GM12878 (cell line): ENCODE measurements around the gene SLC6A3. TPM values are rescaled to one million over a fixed set of nuclear protein-coding genes. Genes with fewer than 3 reads are reported as not detected.
"Not testable (repeated sequence)": the region's sequence is repeated elsewhere in the genome, so short reads cannot be mapped to it uniquely, and the experiment has no call there.

Source experiments
- ATAC-seq: fragments of 200-7000 bp; cut with Tn5 transposase; 3 replicates; pipeline ENCODE4 v1.9.1; 2020; ENCODE audit warnings: mild to moderate bottlenecking, moderate library complexity
- BruUV-seq: library from RNA; stranded (reverse); fragments of 400-500 nt; replicated peaks from 2 replicates; lab custom pipeline; 2021; lab: Mats Ljungman, UMichigan
- CTCF ChIA-PET: fragments of 300-600 bp; sonication (Branson Sonifier 250); formaldehyde crosslinking; extraction: SDS; loops from one replicate; lab custom pipeline; 2021; ENCODE audit warnings: inconsistent platforms; lab: Yijun Ruan, JAX
- POLR2A ChIA-PET: fragments of 350-600 bp; formaldehyde crosslinking; extraction: SDS; loops from one replicate; lab custom pipeline; 2021; ENCODE audit warnings: inconsistent platforms; lab: Charles Lee
- RAD21 ChIA-PET: fragments of 300-600 bp; sonication (Branson Sonifier 250); formaldehyde crosslinking; loops from one replicate; lab custom pipeline; 2023; ENCODE audit warnings: antibody characterized with exemption; ENCODE audit not compliant: unreplicated experiment; lab: Charles Lee
- SMC1A ChIA-PET: fragments of 300-600 bp; sonication (Branson Sonifier 250); formaldehyde crosslinking; loops from one replicate; lab custom pipeline; 2023; ENCODE audit not compliant: unreplicated experiment, uncharacterized antibody; lab: Charles Lee
- DNase-seq: peaks from one replicate; pipeline ENCODE4 v3.0.0-alpha.2; 2011; ENCODE audit warnings: low read depth, low spot score
- FAIRE-seq: peaks from 3 replicates; lab custom pipeline; 2011; peaks lifted over from hg19 to GRCh38; lab: Jason Lieb, UNC
- H2AFZ ChIP-seq: 2 replicates; pipeline ENCODE4 v1.6.0; 2011; ENCODE audit warnings: low read depth, low read length, control low read depth; ENCODE audit not compliant: control insufficient read depth
- H3K27ac ChIP-seq: 2 replicates; pipeline ENCODE4 v1.5.1; 2011; ENCODE audit warnings: control low read depth; ENCODE audit not compliant: control insufficient read depth, insufficient read depth
- H3K27me3 ChIP-seq, 2 experiments: replicated peaks in 1 of 2; 2 replicates each; pipeline versions ENCODE4 v1.6.0 to v1.6.1; 2011; ENCODE audit warnings: low read length in 1 of 2; ENCODE audit not compliant: control insufficient read depth in 2 of 2, insufficient read depth in 2 of 2
- H3K36me3 ChIP-seq, 2 experiments: 2 replicates each; pipeline ENCODE4 v1.5.1; 2011; ENCODE audit warnings: low read length in 1 of 2; ENCODE audit not compliant: control insufficient read depth in 2 of 2, insufficient read depth in 2 of 2
- H3K4me1 ChIP-seq: 2 replicates; pipeline ENCODE4 v1.6.1; 2011; ENCODE audit warnings: mild to moderate bottlenecking, low read length, moderate library complexity, mixed read lengths; ENCODE audit not compliant: control insufficient read depth, insufficient read depth
- H3K4me2 ChIP-seq: 2 replicates; pipeline ENCODE4 v1.6.0; 2011; ENCODE audit warnings: control low read depth; ENCODE audit not compliant: control insufficient read depth, insufficient read depth
- H3K4me3 ChIP-seq: fragments of 200-600 bp; sonication (generic); 2 replicates; pipeline ENCODE4 v1.5.1; 2016
- H3K79me2 ChIP-seq: 2 replicates; pipeline ENCODE4 v1.6.0; 2011; ENCODE audit warnings: low read length; ENCODE audit not compliant: control insufficient read depth, insufficient read depth
- H3K9ac ChIP-seq: 2 replicates; pipeline ENCODE4 v1.8.0; 2011; ENCODE audit warnings: low read length, control low read depth, mixed read lengths; ENCODE audit not compliant: control insufficient read depth, insufficient read depth
- H3K9me3 ChIP-seq: replicated peaks from 3 replicates; pipeline ENCODE4 v1.5.1; 2011; ENCODE audit warnings: mild to moderate bottlenecking, low read length; ENCODE audit not compliant: control insufficient read depth, insufficient read depth
- H4K20me1 ChIP-seq: 2 replicates; pipeline ENCODE4 v1.6.0; 2011; ENCODE audit not compliant: control insufficient read depth, insufficient read depth
- BACH1 ChIP-seq: fragments of 450-650 bp; IDR thresholded peaks from 2 replicates; pipeline ENCODE4 v1.6.1; 2017; ENCODE audit warnings: mild to moderate bottlenecking, borderline replicate concordance
- FOXM1 ChIP-seq: IDR thresholded peaks from 2 replicates; pipeline ENCODE4 v1.6.1; 2012; ENCODE audit warnings: low read depth, mild to moderate bottlenecking, inconsistent platforms, low read length, moderate library complexity
- IRF3 ChIP-seq: fragments of 450-650 bp; IDR thresholded peaks from 2 replicates; pipeline ENCODE4 v1.6.1; 2014; ENCODE audit warnings: mild to moderate bottlenecking
- MTA2 ChIP-seq: fragments of 450-650 bp; IDR thresholded peaks from 2 replicates; pipeline ENCODE4 v1.6.1; 2016; ENCODE audit warnings: low read depth, mild to moderate bottlenecking, moderate library complexity
- POLR2A ChIP-seq: IDR thresholded peaks from 2 replicates; pipeline ENCODE4 v1.6.1; 2011; ENCODE audit warnings: low read depth, mild to moderate bottlenecking, low read length
- RAD21 ChIP-seq: IDR thresholded peaks from 2 replicates; pipeline ENCODE4 v1.6.1; 2011; ENCODE audit warnings: mild to moderate bottlenecking, low read depth, low read length, moderate library complexity; ENCODE audit not compliant: insufficient read depth
- WGBS: methylation state at CpG from one replicate; pipeline ENCODE4 v1.1.6; 2016; ENCODE audit warnings: low lambda C conversion rate; ENCODE audit not compliant: insufficient replicate concordance, insufficient coverage; ENCODE audit errors: missing lambda C conversion rate; 5-methylcytosine and 5-hydroxymethylcytosine counted together
- in situ Hi-C: fragments of 300-500 bp; cut with MboI; formaldehyde crosslinking; loops from 9 replicates; pipeline ENCODE4 v1.14.3; 2018; ENCODE audit warnings: mixed read lengths
- intact Hi-C: fragments of 100-400 bp; cut with micrococcal nuclease; formaldehyde crosslinking; loops from one replicate; pipeline ENCODE4 v1.14.2; 2022; ENCODE audit not compliant: unreplicated experiment
- polyA plus RNA-seq, 11 experiments: library from polyadenylated mRNA; depleted of rRNA in 4 of 11; unstranded in 6 of 11; stranded (reverse) in 5 of 11; fragments of >200 nt; fragmentation: Nextera tagmentation in 4 of 11; fragmentation: Illumina TruSeq in 1 of 11; extraction: Ambion mirVana in 4 of 11; extraction: Trizol in 1 of 11; gene quantifications; 1 replicate in 1 of 11; 2 replicates in 10 of 11; pipeline versions ENCODE4 v1.2.1 to v1.2.3, GENCODE V29; 2011 to 2016; ENCODE audit warnings: inconsistent platforms in 2 of 11, missing spikeins in 2 of 11, low read depth in 1 of 11
- total RNA-seq, 4 experiments: library from RNA; depleted of rRNA in 3 of 4; stranded (reverse); fragments of >200 nt in 3 of 4; fragmentation: Illumina TruSeq in 1 of 4; extraction: Trizol in 1 of 4; gene quantifications; 2 replicates each; pipeline versions ENCODE4 v1.2.1 to v1.2.3, GENCODE V29; 2013 to 2021
- TF ChIP-seq, protein P1 (sequence below): fragments of 450-650 bp; IDR thresholded peaks from 2 replicates; pipeline ENCODE4 v1.6.1; 2017; ENCODE audit warnings: mild to moderate bottlenecking, moderate library complexity

SLC6A3 gene
- total and polyA plus RNA-seq, 10 of the 15 experiments (the other 5 are each of a cell fraction or from before 2014, with no cell fraction given) = 0.01 TPM; not detected in 9

DNA sequence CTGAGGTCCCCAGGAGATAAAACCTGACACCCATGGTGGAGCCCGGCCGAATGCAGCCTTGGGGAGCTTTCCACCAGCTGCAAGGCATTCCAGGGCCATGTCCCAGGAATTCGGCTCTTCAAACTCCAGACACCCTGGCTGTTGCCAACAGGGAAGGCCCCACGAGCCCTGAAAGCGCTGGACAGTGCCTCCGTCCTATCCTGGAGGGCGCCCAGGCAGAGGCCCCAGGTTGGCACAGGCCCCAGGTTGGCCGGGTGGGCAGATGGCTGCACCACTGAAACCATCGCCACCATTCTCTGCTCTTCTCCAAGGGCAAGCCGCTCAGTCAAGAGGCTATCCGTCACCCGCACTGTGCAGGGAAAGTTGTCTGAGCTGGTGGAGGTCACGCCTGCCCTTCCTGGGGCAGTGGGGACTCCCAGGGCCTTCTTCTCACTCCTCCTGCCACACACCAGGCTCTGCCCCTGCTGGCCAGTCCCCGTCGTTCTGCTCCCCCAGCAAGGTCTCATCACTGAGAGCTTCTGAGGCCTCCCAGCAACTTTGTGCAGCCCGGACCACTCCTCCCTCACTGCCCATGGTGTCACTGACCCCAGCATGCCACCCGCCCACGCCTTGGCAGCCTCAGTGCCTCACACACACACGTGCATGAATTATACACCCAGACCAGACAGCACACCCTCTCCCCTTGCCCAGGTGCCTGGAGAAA is 21.2 kb downstream of the SLC6A3 start:
- POLR2A ChIA-PET = no interaction called here
- no peak for FAIRE-seq
- H4K20me1 ChIP-seq = no peaks in the 10 kb centered on the region; the same call in 1 of the 2 replicates
- no peaks in the 10 kb centered on the region for H3K36me3 ChIP-seq
- CTCF ChIA-PET = no interaction called here
- DNase-seq = no peak
- H3K9me3 ChIP-seq = peaks cover 2% of the 10 kb centered on the region; the same call in 2 of the 3 replicates
- H3K27me3 ChIP-seq = no peaks in the 10 kb centered on the region
- RAD21 ChIA-PET = no interaction called here
- intact Hi-C loops (no loop called here), in situ Hi-C loops (no loop called here)
- SMC1A ChIA-PET = no interaction called here
- no TSS peak for BruUV-seq
- ATAC-seq = no peak
- 35% methylated on average over 19 of the region's 19 CpGs for WGBS
- H3K79me2 ChIP-seq = no peaks in the 10 kb centered on the region
- H2AFZ ChIP-seq = no peak overlapping the region
- H3K4me1 ChIP-seq = no peaks in the 10 kb centered on the region
- H3K4me2 ChIP-seq = no peak overlapping the region
- H3K9ac ChIP-seq = no peak overlapping the region
- TF ChIP-seq FOXM1 (no peak), RAD21 (no peak), BACH1 (no peak), POLR2A (no peak), MTA2 (no peak), IRF3 (no peak)
- TF ChIP-seq, protein P1, sequence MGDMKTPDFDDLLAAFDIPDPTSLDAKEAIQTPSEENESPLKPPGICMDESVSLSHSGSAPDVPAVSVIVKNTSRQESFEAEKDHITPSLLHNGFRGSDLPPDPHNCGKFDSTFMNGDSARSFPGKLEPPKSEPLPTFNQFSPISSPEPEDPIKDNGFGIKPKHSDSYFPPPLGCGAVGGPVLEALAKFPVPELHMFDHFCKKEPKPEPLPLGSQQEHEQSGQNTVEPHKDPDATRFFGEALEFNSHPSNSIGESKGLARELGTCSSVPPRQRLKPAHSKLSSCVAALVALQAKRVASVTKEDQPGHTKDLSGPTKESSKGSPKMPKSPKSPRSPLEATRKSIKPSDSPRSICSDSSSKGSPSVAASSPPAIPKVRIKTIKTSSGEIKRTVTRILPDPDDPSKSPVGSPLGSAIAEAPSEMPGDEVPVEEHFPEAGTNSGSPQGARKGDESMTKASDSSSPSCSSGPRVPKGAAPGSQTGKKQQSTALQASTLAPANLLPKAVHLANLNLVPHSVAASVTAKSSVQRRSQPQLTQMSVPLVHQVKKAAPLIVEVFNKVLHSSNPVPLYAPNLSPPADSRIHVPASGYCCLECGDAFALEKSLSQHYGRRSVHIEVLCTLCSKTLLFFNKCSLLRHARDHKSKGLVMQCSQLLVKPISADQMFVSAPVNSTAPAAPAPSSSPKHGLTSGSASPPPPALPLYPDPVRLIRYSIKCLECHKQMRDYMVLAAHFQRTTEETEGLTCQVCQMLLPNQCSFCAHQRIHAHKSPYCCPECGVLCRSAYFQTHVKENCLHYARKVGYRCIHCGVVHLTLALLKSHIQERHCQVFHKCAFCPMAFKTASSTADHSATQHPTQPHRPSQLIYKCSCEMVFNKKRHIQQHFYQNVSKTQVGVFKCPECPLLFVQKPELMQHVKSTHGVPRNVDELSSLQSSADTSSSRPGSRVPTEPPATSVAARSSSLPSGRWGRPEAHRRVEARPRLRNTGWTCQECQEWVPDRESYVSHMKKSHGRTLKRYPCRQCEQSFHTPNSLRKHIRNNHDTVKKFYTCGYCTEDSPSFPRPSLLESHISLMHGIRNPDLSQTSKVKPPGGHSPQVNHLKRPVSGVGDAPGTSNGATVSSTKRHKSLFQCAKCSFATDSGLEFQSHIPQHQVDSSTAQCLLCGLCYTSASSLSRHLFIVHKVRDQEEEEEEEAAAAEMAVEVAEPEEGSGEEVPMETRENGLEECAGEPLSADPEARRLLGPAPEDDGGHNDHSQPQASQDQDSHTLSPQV = no peak
- no peak overlapping the region for H3K4me3 ChIP-seq
- no peak overlapping the region for H3K27ac ChIP-seq

GRCh38 chr5:1422522-1422921 is 22.7 kb downstream of the SLC6A3 start:
- 20% methylated on average over 9 of the region's 13 CpGs for WGBS
- BruUV-seq, FAIRE-seq, H3K9me3 ChIP-seq, H3K4me3 ChIP-seq, H4K20me1 ChIP-seq, H3K79me2 ChIP-seq, H3K27me3 ChIP-seq, intact Hi-C loops, POLR2A ChIA-PET, ATAC-seq, H3K36me3 ChIP-seq, SMC1A ChIA-PET, DNase-seq, H2AFZ ChIP-seq, H3K27ac ChIP-seq, H3K4me1 ChIP-seq, RAD21 ChIA-PET, H3K4me2 ChIP-seq, CTCF ChIA-PET, H3K9ac ChIP-seq, in situ Hi-C loops: not testable (repeated sequence)
